NOMO-1 treated with DMSO at 0.1 percent for 48 hours (cell line): ENCODE results near the gene PWWP2B.

Source experiments
- DNase-seq: peaks from one replicate; lab custom pipeline; 2025; ENCODE audit not compliant: unreplicated experiment; lab: John Stamatoyannopoulos, UW

The PWWP2B gene

DNA sequence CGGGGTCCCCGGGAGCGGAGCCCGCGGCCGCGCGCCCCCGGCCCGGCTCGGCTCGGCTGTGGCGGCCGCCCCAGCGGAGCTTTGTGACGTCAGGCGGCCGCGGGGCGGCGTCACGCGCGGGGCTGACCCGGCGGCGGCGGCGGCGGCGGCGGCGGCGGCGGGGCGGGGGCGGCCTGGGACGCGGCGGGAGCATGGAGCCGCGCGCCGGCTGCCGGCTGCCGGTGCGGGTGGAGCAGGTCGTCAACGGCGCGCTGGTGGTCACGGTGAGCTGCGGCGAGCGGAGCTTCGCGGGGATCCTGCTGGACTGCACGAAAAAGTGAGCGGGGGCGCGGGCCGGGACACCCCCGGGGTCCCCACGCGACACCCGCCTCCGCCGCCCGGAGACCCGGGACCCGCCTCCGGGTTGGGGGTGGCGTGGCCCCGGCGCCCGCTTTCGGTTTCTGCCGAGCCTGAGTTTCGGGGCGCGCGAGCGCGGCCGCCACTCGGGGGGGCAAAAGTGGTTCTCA is at the start of gene PWWP2B:
Gene PWWP2B, plus strand, starts transcription at position 165 of the 506 bp plus-strand sequence. Its CDS starts 27 bp downstream, at position 192.
- DNase-seq, result no peak

DNA sequence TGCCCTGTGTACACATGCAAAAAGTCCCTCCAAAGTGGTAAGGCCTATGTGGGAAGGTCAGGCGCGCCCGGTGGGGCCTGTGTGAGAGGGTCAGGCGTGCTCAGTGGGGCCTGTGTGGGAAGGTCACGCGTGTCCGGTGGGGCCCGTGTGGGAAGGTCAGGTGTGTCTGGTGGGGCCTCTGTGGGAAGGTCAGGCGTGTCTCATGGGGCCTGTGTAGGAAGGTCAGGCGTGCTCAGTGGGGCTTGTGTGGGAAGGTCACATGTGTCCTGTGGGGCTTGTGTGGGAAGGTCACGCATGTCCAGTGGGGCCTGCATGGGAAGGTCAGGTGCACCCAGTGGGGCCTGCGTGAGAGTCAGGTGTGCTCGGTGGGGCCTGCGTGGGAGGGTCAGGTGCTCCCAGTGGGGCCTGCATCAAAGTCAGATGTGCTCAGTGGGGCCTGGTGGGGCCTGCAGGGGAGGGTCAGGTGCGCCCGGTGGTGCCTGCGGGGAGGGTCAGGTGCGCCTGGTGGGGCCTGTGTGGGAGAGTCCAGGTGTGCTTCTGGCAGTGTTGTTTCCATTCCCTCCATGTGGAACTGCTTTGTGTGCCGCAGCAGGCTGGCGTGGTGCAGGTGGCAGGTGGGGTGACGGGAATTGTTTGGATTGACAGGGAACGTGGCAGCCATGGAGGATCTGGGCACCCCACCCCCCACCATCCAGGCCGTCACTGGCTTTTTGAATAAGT is 49.6 kb upstream of the PWWP2B start:
- no peak for DNase-seq

DNA sequence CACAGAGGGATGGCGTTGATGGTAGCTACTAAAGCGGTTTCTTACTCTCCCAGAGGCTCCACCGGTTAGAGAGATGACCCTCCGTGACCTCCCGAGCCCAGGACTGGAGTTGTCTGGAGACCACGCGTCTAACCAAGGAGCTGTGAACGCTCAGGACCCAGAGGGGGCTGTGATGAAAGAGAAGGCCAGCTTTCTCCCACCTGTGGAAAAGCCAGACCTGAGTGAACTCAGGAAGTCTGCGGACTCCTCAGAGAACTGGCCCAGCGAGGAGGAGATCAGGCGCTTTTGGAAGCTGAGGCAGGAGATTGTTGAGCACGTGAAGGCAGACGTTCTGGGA is 49.1 kb upstream of the PWWP2B start:
- no peak for DNase-seq

DNA sequence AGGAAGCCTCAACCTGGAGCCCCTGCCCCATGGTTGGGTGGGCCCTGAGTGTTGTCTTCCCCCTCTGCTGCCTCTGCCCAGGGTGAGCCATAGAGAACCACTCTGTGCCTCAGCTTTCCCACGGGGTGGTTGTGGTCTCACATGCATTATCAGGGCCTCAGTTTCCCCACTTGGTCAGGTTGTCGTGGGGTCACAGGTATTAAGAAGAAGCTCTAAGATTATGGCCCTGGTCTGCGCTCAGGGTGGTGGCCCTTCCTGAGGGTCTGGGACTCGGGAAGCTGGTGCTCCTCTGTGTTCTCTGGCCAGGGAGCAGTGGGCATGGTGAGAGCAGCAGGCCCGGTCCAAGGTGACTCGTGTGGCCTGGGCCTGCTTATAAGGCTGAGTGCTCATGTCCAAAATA is 47.2 kb upstream of the PWWP2B start:
- no peak for DNase-seq

DNA sequence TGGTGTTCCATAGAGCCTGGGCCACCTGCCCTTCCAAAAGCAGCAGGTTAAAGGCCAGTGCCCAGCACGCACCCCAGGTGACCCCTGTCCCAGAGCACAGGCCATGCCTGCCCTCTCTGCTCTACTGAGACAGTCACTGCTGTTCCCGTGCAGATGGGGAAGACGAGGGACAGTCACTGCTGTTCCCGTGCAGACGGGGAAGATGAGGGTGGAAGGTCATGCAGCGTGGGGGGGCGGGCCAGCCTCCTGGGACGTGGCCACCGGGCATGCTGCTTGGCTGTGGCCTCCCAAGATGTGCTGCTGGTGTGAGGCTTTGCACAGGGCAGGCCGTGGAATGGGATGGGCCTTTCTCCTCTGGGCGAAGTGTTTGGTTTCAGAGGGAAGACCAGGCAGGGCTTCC is 46.6 kb upstream of the PWWP2B start:
- DNase-seq, result no peak

- DNase-seq, result no peak
Measured at GRCh38 chr10:132350946-132351345, 46.1 kb upstream of the PWWP2B start.

DNA sequence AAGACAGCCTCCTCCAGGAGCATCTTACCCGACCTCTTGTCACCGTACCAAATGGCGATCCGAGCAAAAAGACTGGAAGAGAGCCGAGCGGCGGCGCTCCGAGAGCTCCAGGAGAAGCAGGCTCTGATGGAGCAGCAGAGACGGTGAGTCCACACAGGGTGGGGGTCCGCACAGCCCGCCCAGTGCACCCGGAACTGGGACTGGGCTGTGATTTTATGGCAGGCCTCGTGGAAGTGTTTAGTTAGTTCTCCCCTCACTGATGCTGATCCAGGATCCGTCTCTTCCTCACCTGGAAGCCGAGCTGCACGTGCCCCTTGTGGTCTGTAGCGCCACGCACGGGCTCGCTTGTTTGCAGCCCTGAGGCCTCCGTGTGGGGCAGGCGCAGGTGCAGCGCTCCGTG is 45.4 kb upstream of the PWWP2B start:
- DNase-seq, result no peak

DNA sequence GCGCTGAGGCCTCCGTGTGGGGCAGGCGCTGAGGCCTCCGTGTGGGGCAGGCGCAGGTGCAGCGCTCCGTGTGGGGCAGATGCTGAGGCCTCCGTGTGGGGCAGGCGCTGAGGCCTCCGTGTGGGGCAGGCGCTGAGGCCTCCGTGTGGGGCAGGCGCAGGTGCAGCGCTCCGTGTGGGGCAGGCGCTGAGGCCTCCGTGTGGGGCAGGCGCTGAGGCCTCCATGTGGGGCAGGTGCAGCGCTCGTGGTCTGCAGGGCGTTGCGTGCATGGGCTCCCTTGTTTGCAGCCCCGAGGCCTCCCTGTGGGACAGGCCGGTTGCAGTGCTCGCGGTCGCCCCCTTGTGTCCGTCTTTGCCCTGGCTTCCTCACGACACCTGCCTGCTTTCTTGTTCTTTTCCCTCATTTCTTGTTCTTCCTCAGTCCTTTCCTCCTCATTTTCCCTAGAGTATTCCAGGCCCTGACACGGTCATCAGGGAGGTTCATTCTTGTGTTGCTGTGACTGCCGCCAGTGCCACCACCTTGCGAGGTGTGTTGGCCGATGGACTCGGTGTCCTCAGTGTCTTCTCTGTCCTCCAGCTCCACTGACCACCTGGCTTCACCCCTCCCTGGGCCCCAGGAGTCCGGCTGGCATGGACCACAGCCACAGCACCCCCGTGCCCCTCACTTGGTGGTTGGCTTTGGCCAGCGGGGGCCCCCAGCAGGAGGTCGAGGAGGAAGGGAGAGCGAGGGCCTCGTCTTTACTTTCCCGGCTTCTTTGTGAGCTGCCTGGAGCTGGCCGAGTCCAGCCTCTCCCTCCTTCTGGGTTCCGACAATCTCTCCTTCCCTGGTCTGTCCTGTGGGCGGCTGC is 44.3 kb upstream of the PWWP2B start:
- DNase-seq, result peak; percentile 16

DNA sequence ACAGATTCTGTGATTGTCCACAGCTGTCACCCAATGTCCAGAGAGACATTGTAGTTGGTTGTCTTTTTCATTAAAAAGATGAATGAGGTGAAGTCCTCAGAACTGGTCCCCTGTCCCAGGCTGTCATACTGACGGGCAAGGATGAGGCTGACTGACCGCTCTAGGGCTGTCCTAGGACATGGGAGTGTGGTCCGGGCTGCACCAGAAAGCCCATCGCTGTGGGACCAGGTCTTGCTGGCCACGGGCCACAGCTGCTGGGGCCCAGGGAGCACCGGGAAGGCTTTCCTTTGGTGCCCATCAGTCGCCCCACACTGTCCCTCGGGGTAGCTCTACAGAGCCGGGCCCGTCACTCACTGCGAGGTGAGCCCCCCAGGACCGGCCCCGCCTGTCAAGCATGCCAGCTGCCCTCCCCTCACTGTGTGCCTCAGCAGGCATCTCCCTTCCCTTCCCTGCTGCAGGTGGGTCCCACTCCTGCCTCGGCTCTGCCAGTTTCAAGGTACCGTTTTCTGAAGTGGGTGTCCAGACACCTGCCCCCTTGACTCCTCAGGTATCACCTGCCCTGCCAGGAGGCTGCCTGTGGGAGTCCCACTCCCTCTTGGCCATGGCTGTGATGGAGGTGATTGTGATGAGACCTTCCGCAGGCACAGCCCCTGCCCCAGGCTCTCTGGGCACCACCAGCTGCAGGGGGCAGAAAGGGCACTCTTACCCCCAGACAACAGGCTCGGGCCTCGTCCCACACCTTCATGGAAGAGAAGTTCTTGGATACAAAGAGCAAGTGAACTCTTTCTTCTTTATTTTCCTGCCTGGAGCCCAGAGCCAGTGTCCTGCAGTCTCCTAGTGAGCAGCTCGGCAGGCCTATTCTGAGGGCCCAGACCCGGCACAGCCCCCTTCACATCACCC is 43.3 kb upstream of the PWWP2B start:
- DNase-seq, result no peak

- DNase-seq, result no peak
Measured at GRCh38 chr10:132354356-132355094, 42.5 kb upstream of the PWWP2B start.

DNA sequence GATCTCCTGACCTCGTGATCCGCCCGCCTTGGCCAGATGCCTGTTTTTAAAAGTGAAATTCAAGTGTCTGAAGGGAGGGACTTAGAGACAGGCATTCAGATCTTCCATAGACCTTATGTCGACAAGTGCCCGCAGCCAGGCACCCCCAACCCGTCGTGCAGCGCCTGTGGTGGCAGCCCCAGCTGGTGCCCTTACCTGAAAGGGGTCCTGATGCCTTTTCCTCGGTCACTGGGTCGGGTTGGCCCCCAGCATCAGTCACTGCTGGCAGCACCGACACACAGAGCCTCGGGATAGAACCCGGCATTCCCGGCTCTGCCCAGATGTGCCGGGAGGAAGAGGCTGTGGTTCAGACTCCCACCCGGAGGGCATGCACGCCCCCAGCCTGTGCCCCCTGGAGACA is 41.7 kb upstream of the PWWP2B start:
- no peak for DNase-seq

DNA sequence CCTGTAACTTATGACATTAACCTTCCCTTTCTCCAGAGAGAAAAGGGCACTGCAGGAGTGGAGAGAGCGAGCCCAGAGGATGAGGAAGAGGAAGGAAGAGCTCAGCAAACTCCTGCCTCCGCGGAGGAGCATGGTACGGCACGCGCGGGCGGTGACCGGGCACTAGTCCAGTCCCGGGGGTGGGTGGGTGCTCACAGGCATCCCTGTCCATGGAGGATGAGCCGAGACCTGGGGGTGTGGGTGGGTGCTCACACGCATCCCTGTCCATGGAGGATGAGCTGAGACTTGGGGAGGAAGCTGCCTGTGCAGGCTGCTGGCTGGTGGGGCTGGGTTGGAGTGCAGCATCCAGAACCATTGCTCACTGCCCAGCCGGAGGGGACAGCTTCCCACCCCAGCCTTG is 41.2 kb upstream of the PWWP2B start:
- no peak for DNase-seq

DNA sequence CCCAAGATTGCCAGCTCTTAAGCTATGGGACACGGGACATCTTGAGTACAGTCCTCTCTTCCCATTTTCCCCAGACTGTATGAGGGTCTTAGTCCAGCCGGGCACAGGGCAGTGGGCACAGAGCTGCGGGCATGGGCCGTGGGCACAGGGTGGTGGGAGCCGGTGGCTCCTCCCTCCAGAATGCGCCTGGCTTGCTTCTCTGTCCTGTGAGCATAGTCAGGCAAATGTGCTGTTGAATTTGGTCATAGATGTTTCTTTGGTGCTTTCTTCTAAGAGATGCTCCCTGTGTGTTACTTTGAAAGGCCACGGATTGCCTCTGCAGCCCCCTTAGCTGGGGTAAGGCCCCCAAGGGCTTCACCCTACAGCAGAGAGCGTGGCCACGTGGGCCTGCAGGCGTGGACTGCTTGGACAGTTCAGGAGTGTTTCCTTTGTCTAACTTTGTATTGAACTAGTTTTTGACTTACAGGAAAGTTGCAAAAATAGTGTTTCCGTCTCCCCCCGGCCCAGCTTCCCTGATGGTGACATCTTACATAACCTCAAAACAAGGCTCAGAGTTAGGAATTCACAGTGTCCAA is 40.3 kb upstream of the PWWP2B start:
- no peak for DNase-seq

DNA sequence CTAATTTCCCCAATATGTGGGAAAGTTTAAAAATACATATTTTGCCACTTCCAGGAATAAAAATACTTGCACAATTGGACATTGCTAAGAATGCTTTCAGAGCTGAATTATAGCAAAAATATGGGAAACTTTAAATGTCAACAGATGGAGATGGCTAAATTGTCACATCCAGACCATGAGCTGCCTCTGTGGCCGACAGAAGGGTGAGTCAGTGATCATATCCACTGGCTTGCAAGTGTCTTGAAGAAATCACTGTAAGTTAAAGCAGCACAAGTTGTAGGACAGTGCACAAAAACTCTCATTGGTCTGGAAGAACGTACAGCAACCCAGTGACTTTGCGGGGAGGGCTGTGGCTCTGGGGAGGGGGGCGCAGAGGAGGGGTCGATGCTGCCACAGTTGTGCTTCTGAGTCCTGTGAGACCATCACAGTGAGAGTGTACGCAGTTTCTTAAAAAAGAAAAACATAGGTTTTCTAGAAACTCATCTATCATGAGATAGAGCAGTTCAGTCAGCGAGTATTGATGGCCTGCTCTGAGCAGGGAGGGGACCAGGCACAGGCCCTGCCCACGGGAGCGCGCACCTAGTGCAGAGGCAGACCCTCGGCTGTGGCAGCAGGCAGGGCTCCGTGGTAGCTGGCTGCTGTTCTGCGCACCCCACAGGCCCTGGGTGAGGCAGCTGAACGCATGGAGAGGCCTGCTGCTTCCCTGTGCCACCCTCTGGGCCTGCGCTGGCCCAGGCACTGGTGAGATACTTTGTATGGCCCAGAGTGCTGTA is 39.5 kb upstream of the PWWP2B start:
- DNase-seq, result no peak

- no peak for DNase-seq
Measured at GRCh38 chr10:132359305-132360040, 37.5 kb upstream of the PWWP2B start.

DNA sequence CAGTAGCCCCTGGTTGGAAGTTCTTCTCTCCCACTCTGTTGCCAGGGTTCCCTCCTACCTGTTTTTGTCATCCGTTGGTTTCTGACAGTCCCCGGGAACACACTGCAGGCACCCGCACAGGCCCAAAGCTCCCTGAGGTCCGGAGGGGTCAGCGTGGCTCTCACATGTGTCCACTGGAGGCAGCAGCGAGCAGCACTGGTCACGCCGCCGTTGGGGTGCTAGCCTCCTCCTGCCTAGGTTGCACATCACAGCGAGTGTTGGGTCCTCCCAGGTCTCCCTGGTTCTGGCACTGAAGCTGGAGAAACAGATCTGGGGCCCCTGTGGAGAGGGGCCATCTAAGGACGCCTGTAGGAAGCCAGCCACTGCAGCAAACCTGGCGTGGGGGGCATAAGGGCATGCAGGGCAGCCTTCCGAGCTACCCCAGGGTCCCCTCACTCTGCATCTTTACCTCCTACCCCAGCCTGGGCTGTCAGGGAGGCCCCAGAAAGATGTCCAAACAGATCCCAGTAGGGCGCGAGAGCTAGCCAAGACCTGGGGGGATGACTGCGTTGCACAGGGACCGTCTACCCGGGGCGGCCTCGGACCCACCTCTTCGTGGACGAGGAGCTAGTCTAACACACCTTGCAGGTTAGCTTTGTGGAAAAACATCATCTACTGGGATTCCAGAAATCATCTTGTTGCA is 36.1 kb upstream of the PWWP2B start:
- DNase-seq, result no peak

DNA sequence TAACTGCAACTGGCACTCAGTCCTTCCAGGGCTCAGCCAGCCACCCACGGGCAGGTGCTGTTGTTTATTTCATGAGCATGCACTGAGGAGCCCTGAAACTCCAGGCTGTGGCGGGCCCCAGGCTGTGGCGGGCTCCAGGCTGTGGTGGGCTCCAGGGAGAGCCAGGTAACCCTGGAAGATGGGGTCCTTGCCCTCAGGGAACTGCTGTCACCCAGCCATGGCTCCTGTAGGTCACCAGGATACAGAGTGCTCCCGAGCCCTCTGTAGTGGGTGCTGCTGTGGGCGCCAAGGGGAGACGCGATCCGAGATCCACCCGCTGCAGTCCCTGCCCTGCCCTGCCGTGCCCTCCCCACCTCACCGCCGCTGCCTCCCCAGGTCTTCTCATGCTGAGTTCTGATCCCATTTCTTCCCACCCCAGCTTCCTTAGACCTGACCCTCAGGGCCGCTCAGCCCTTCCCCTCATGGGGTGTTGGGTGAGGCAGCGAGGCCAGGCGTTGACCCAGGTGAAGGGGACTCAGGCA is 35.4 kb upstream of the PWWP2B start:
- no peak for DNase-seq

DNA sequence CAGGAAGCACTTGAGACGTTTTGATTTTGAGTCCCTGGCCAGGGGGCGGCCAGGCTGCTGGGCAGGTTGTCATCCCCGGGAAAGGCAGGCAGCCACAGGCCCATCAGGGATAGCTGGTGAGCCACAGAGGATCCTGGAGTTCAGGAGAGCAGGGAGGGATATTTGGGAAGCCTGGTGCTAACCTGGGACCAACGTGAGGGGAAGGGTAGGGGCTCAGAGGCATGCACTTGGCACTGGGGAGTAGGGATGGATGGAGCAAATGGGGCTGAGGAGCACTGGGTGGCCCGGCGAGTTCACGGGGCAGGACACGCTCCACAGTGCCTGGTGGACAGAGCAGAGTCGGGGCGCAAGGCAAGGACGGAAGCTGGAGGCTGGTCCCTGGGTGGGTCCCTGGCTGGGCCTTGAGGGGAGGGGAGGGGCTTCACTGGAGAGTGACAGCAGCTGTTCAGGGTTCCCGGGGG is 34.8 kb upstream of the PWWP2B start:
- no peak for DNase-seq
